GM12878 (cell line): Measurements from ENCODE around the gene CCT4. TPM values are rescaled to one million over a fixed set of nuclear protein-coding genes. Genes with fewer than 3 reads are reported as not detected.

Experiments
- CBFB ChIP-seq: IDR thresholded peaks from 2 replicates; pipeline ENCODE4 v1.6.1; 2016; ENCODE audit warnings: antibody characterized with exemption, low read depth
- CHD1 ChIP-seq: IDR thresholded peaks from 2 replicates; pipeline ENCODE4 v1.6.1; 2012; ENCODE audit warnings: low read depth, low read length, improper control_type of control experiment
- EED ChIP-seq: sonication (generic); IDR thresholded peaks from 2 replicates; pipeline ENCODE4 v1.6.1; 2016; ENCODE audit warnings: antibody characterized with exemption, low read depth
- EP300 ChIP-seq, 2 experiments: fragments of 150-350 bp in 1 of 2; IDR thresholded peaks; 2 replicates each; pipeline ENCODE4 v1.6.1; 2011 to 2012; ENCODE audit warnings: low read depth in 2 of 2, low read length in 2 of 2, borderline replicate concordance in 1 of 2, improper control_type of control experiment in 1 of 2, inconsistent platforms in 1 of 2; ENCODE audit not compliant: control insufficient read depth in 1 of 2
- HDGF ChIP-seq: fragments of 450-650 bp; IDR thresholded peaks from 2 replicates; pipeline ENCODE4 v1.6.1; 2016; ENCODE audit warnings: antibody characterized with exemption
- NBN ChIP-seq: fragments of 450-650 bp; IDR thresholded peaks from 2 replicates; pipeline ENCODE4 v1.6.1; 2016
- PBX3 ChIP-seq: IDR thresholded peaks from 2 replicates; pipeline ENCODE4 v1.6.1; 2011; ENCODE audit warnings: mild to moderate bottlenecking, low read depth, low read length, moderate library complexity; ENCODE audit not compliant: insufficient replicate concordance
- REST ChIP-seq: IDR thresholded peaks from 2 replicates; pipeline ENCODE4 v1.6.1; 2012; ENCODE audit warnings: mild to moderate bottlenecking, low read depth, low read length
- SMAD1 ChIP-seq: fragments of 450-650 bp; IDR thresholded peaks from 2 replicates; pipeline ENCODE4 v1.6.1; 2018; ENCODE audit warnings: mild to moderate bottlenecking, low read depth; ENCODE audit not compliant: partially characterized antibody
- TBL1XR1 ChIP-seq: IDR thresholded peaks from 2 replicates; pipeline ENCODE4 v1.6.1; 2012; ENCODE audit warnings: low read depth, low read length, improper control_type of control experiment
- YY1 ChIP-seq: IDR thresholded peaks from 2 replicates; pipeline ENCODE4 v1.6.1; 2011; ENCODE audit warnings: low read depth, mild to moderate bottlenecking, low read length
- ZBTB33 ChIP-seq: fragments of 450-650 bp; IDR thresholded peaks from 2 replicates; pipeline ENCODE4 v1.6.1; 2017; ENCODE audit warnings: mild to moderate bottlenecking
- ZNF687 ChIP-seq: fragments of 450-650 bp; IDR thresholded peaks from 2 replicates; pipeline ENCODE4 v1.6.1; 2017; ENCODE audit warnings: mild to moderate bottlenecking, moderate library complexity
- ZZZ3 ChIP-seq: IDR thresholded peaks from 2 replicates; pipeline ENCODE4 v1.6.1; 2011; ENCODE audit warnings: low read depth; ENCODE audit not compliant: control insufficient read depth, insufficient read length
- polyA plus RNA-seq, 11 experiments: library from polyadenylated mRNA; depleted of rRNA in 4 of 11; unstranded in 6 of 11; stranded (reverse) in 5 of 11; fragments of >200 nt; fragmentation: Nextera tagmentation in 4 of 11; fragmentation: Illumina TruSeq in 1 of 11; extraction: Ambion mirVana in 4 of 11; extraction: Trizol in 1 of 11; gene quantifications; 1 replicate in 1 of 11; 2 replicates in 10 of 11; pipeline versions ENCODE4 v1.2.1 to v1.2.3, GENCODE V29; 2011 to 2016; ENCODE audit warnings: inconsistent platforms in 2 of 11, missing spikeins in 2 of 11, low read depth in 1 of 11
- total RNA-seq, 4 experiments: library from RNA; depleted of rRNA in 3 of 4; stranded (reverse); fragments of >200 nt in 3 of 4; fragmentation: Illumina TruSeq in 1 of 4; extraction: Trizol in 1 of 4; gene quantifications; 2 replicates each; pipeline versions ENCODE4 v1.2.1 to v1.2.3, GENCODE V29; 2013 to 2021
- TF ChIP-seq, protein P1 (sequence below): fragments of 450-650 bp; IDR thresholded peaks from 2 replicates; pipeline ENCODE4 v1.6.1; 2017; ENCODE audit warnings: borderline replicate concordance
- TF ChIP-seq, protein P2 (sequence below): IDR thresholded peaks from 2 replicates; pipeline ENCODE4 v1.6.1; 2011; ENCODE audit warnings: low read depth, mild to moderate bottlenecking, low read length, moderate library complexity, borderline replicate concordance; ENCODE audit errors: extremely low read depth

The CCT4 gene
- total and polyA plus RNA-seq, 10 of the 15 experiments (the other 5 are each of a cell fraction or from before 2014, with no cell fraction given), result 76.6 to 320 (median 211) TPM

- no peak for TF ChIP-seq REST
- TF ChIP-seq, protein P1, sequence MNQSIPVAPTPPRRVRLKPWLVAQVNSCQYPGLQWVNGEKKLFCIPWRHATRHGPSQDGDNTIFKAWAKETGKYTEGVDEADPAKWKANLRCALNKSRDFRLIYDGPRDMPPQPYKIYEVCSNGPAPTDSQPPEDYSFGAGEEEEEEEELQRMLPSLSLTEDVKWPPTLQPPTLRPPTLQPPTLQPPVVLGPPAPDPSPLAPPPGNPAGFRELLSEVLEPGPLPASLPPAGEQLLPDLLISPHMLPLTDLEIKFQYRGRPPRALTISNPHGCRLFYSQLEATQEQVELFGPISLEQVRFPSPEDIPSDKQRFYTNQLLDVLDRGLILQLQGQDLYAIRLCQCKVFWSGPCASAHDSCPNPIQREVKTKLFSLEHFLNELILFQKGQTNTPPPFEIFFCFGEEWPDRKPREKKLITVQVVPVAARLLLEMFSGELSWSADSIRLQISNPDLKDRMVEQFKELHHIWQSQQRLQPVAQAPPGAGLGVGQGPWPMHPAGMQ, result no peak
- no peak for TF ChIP-seq EP300 (IDR thresholded peaks at IDR 0.05; ENCODE audit: borderline replicate concordance in 1 of 2, control insufficient read depth in 1 of 2, low read depth in 2 of 2, low read length in 2 of 2)
- no peak for TF ChIP-seq ZBTB33
- TF ChIP-seq PBX3, result peak; percentile 96
- TF ChIP-seq, protein P2, sequence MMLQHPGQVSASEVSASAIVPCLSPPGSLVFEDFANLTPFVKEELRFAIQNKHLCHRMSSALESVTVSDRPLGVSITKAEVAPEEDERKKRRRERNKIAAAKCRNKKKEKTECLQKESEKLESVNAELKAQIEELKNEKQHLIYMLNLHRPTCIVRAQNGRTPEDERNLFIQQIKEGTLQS, result no peak
- TF ChIP-seq CHD1, result no peak
- 0 out of 2 replicates have a peak, but pooled peaks have one; percentile 12 for TF ChIP-seq NBN
- no peak for TF ChIP-seq ZZZ3
- TF ChIP-seq TBL1XR1, result no peak
- TF ChIP-seq EED, result no peak
- peak; percentile 79 for TF ChIP-seq ZNF687
- 0 out of 2 replicates have a peak, but pooled peaks have one; percentile 44 for TF ChIP-seq CBFB
- TF ChIP-seq HDGF, result peak; percentile 19; the same call in 1 of the 2 replicates
- TF ChIP-seq YY1, result peak; percentile 80
- no peak for TF ChIP-seq SMAD1
These were observed 33.7 kb downstream of the CCT4 start (continued) for GRCh38 chr2:61854564-61855317.
